Activated T-cell treated with anti-CD3 and anti-CD28 coated beads, Interleukin-2, amount 50 U/mL, for 72 hours (primary cell): ENCODE data around the gene GDNF. TPM values are rescaled to one million over a fixed set of nuclear protein-coding genes. Genes with fewer than 3 reads are reported as not detected.
"Not testable (repeated sequence)": the region's sequence is repeated elsewhere in the genome, so short reads cannot be mapped to it uniquely, and the experiment has no call there.

Experiments
- ATAC-seq, 2 donors: fragments of 150-1000 bp; cut with Tn5 transposase; replicated peaks in 1 of 2; 2 replicates each; pipeline ENCODE4 v1.10.0; 2021; ENCODE audit warnings: moderate library complexity in 2 of 2, mild to moderate bottlenecking in 1 of 2
- DNase-seq, 2 donors: peaks; one replicate each; pipeline ENCODE4 v3.0.0; 2021 to 2022; ENCODE audit warnings: mixed read lengths in 1 of 2
- H3K27ac Mint-ChIP-seq: one replicate; pipeline ENCODE4 v1.8.0; 2022; ENCODE audit warnings: mild to moderate bottlenecking, moderate library complexity, mixed read lengths
- H3K27me3 Mint-ChIP-seq: one replicate; pipeline ENCODE4 v1.8.0; 2022; ENCODE audit warnings: low read depth, mixed read lengths
- H3K36me3 Mint-ChIP-seq, 2 donors: one replicate each; pipeline ENCODE4 v1.8.0; 2022; ENCODE audit warnings: mixed read lengths in 2 of 2, mild to moderate bottlenecking in 1 of 2; ENCODE audit not compliant: insufficient read depth in 2 of 2
- H3K4me1 Mint-ChIP-seq: one replicate; pipeline ENCODE4 v1.8.0; 2022; ENCODE audit warnings: low read depth, mixed read lengths
- H3K4me3 Mint-ChIP-seq, 2 donors: one replicate each; pipeline ENCODE4 v1.8.0; 2022; ENCODE audit warnings: mild to moderate bottlenecking in 2 of 2, mixed read lengths in 2 of 2, moderate library complexity in 2 of 2
- H3K9me3 Mint-ChIP-seq, 2 donors: one replicate each; pipeline ENCODE4 v1.8.0; 2022; ENCODE audit warnings: mixed read lengths in 2 of 2
- total RNA-seq, 2 donors: library from RNA; stranded (reverse); gene quantifications; one replicate each; pipeline ENCODE4 v1.2.3, GENCODE V29; 2022

The GDNF gene
- total RNA-seq, 2 donors from 2014 or later: not detected

DNA sequence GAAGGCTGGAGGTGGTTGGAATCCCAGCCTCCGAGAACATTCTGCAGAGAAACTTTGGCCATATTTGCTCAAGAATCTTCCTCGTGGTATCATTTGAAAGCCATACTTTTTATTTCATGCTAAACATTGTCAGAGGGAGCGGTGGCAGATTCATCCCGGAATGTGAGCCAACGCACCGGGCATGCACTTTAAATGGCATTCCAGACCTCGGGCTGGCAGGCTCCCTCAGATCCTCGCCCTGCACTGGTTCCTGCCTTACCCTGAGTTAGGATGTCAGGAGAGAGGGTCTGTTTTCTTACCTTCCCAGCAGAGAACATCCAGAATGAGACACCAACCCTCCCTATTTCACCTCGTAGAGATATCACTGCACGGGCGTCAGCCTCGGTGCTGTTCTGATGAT, 33.8 kb downstream of the GDNF start:
- no peaks in the 10 kb centered on the region for H3K4me1 Mint-ChIP-seq
- peaks cover 33% of the 10 kb centered on the region for H3K27me3 Mint-ChIP-seq
- ATAC-seq (no peak), DNase-seq (no peak)
- no peak overlapping the region for H3K27ac Mint-ChIP-seq
- peaks cover 3 to 7% of the 10 kb centered on the region in 2 donors for H3K9me3 Mint-ChIP-seq
- H3K4me3 Mint-ChIP-seq: no peak overlapping the region
- no peaks in the 10 kb centered on the region for H3K36me3 Mint-ChIP-seq

DNA sequence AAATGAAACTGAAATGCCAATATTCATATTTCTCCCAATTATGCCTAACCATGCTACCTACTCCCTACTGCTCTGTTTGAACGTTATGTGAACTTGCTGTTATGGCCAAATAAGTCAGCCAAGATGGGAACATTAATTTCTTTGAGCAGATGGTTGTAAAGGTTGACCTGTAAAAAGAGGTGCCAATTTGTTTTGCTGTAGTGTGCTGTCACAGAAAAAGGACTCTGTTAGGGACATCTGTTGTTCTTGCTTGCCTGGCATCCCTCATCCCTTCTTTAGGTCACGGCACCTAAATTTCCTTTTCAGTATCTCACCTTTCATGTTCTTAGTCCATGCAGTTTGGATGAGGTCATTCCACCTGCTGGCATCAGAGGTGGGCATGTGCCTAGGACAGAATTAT, 35.4 kb downstream of the GDNF start:
- Mint-ChIP-seq H3K36me3 (no peaks in the 10 kb centered on the region), H3K4me3 (no peak overlapping the region), H3K27me3 (peaks cover 35% of the 10 kb centered on the region), H3K27ac (no peak overlapping the region), H3K9me3 (peaks cover 3 to 7% of the 10 kb centered on the region in 2 donors), H3K4me1 (no peaks in the 10 kb centered on the region)
- no peak for ATAC-seq
- no peak for DNase-seq

DNA sequence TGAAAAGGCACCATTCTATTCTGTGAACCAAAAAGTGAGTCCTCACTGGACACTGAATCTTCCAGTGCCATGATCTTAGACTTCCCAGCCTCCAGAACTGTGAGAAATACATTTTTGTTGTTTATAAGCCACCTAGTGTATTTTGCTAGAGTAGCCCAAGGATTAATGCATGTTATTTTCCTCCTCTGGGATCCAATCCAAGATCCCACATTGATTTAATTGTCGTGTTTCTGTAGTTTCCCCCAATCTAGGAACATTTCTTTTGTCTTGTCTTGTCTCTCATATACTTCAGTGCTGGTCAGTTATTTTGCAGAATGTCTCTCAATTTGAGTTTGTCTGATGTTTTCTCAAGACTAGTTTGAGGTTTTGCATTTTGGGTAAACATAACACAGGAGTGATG, 36.4 kb downstream of the GDNF start:
- DNase-seq (no peak), ATAC-seq (no peak)
- no peak overlapping the region for H3K4me3 Mint-ChIP-seq
- H3K4me1 Mint-ChIP-seq: no peaks in the 10 kb centered on the region
- no peaks in the 10 kb centered on the region for H3K36me3 Mint-ChIP-seq
- peaks cover 3 to 7% of the 10 kb centered on the region in 2 donors for H3K9me3 Mint-ChIP-seq
- H3K27ac Mint-ChIP-seq: no peak overlapping the region
- peaks cover 35% of the 10 kb centered on the region for H3K27me3 Mint-ChIP-seq

DNA sequence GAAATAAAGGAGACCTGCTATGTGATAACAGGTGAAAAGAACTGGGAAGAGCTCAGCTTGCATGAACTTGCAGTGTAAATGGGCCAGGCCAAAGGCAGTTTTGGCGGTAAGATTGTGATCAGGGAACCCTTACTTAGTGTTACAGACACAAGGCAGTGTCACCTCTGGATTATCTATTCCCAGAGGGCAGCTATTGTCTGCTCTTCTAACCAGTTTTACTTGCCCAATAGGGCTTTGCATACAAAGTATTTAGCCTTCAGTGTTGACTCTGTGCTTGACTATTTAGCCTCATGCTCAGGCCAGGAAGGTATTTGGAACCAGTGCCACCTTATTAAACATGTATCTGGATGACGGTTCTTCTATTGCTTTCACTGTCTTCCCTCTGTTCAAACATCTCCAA, 38.3 kb downstream of the GDNF start:
- H3K9me3 Mint-ChIP-seq: peaks cover 3 to 8% of the 10 kb centered on the region in 2 donors
- no peak overlapping the region for H3K4me3 Mint-ChIP-seq
- ATAC-seq (no peak), DNase-seq (no peak)
- no peaks in the 10 kb centered on the region for H3K4me1 Mint-ChIP-seq
- H3K27me3 Mint-ChIP-seq: peaks cover 37% of the 10 kb centered on the region
- H3K36me3 Mint-ChIP-seq: peaks cover 0 to 3% of the 10 kb centered on the region in 2 donors
- no peak overlapping the region for H3K27ac Mint-ChIP-seq

DNA sequence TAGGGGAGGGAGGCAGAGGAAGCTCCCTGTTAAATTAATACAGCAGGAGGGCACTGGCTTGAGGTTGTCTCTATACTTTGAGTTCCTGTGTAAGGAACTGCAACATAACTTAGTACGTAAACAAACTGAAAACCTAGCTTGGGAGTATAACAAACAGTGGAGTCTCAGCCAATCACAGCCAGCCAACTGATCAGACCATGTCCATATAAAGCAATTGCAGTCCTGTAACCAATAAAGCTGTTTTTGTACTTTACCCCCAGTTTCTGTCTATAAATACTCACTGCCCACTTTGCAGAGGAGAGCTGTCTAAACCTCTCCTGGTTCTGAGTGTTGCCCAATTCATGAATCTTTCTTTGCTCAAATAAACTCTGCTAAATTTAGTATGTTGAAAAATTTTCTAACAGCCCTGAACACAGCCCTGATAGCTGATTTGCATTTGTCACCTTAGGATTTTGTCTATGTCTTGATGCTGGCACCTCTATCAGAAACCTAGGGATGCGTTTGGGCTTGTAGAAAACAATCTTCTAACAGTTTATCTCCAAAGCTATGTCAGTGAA, 39.9 kb downstream of the GDNF start:
- H3K36me3 Mint-ChIP-seq: peaks cover 0 to 3% of the 10 kb centered on the region in 2 donors
- no peaks in the 10 kb centered on the region for H3K4me1 Mint-ChIP-seq
- peaks cover 26% of the 10 kb centered on the region for H3K27me3 Mint-ChIP-seq
- H3K27ac Mint-ChIP-seq: no peak overlapping the region
- peaks cover 5 to 6% of the 10 kb centered on the region in 2 donors for H3K9me3 Mint-ChIP-seq
- H3K4me3 Mint-ChIP-seq: no peak overlapping the region
- ATAC-seq: no peak
- DNase-seq: no peak

DNA sequence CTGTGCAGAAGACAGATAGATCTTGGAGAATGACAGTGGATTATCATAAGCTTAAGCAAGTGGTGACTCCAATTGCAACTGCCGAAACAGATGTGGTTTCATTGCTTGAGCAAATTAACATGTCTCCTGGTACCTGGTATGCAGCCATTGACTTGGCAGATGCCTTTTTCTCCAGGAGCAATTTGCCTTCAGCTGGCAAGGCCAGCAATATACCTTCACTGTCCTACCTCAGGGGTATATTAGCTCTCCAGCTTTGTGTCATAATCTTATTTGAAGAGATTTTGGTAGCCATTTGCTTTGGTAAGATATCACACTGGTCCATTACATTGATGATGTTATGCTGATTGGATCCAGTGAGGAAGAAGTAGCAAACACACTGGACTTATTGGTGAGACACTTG, 43.4 kb downstream of the GDNF start:
- peaks cover 12 to 14% of the 10 kb centered on the region in 2 donors for H3K9me3 Mint-ChIP-seq
- not testable (repeated sequence) for H3K4me3 Mint-ChIP-seq

DNA sequence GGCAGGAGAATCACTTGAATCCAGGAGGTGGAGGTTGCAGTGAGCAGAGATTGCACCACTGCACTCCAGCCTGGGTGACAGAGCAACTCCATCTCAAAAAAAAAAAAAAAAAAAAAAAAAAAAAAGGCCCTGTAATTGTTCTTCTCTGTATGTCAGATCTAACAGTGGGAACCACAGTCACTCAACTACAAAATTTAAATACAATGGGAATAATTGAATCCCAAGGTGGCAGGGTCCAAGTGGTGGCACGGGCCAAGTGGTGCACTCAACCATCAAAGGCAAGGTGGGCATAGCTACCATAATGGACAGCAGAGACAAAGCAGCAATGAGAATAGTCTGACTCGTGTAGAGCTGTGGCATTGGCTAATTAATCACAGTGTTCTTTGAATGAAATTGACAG, 44.5 kb downstream of the GDNF start:
- not testable (repeated sequence) for H3K36me3 Mint-ChIP-seq, ATAC-seq

More for the DNA sequence above, 43.4 kb downstream of the GDNF start:
- not testable (repeated sequence) for H3K4me1 Mint-ChIP-seq, H3K36me3 Mint-ChIP-seq, DNase-seq, ATAC-seq, H3K27ac Mint-ChIP-seq
- H3K27me3 Mint-ChIP-seq: peaks cover 26% of the 10 kb centered on the region

DNA sequence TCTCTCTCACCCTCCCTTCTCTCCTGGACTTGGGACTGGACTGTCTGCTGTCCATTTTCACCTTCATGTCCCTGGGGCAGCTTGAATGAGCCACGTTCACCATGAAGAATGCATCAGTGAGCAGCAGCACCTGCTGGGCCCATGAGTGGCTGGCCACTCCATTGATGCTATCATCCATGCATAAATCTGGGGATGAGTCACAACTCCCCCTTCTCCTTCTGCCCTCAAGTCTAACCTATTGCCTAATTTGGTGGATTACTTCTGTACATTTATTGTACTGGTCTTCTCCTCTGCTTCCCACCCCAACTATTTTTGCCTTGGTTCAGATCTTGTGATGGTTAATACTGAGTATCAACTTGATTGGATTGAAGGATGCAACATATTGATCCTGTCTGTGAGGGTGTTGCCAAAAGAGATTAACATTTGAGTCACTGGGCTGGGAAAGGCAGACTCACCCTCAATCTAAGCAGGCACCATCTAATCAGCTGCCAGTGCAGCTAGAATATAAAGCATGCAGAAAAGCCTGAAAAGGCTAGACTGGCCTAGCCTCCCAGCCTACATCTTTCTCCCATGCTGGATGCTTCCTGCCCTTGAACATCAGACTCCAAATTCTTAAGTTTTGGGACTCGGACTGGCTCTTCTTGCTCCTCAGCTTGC, 46.7 kb downstream of the GDNF start:
- Mint-ChIP-seq H3K36me3 (peaks cover 9% of the 10 kb centered on the region in 2 donors), H3K27me3 (peaks cover 32% of the 10 kb centered on the region), H3K4me1 (no peaks in the 10 kb centered on the region), H3K27ac (no peak overlapping the region), H3K4me3 (no peak overlapping the region), H3K9me3 (peaks cover 12 to 14% of the 10 kb centered on the region in 2 donors)
- no peak for DNase-seq
- no peak for ATAC-seq

More for the DNA sequence above, 44.5 kb downstream of the GDNF start:
- Mint-ChIP-seq H3K27me3 (peaks cover 21% of the 10 kb centered on the region), H3K9me3 (peaks cover 12 to 14% of the 10 kb centered on the region in 2 donors)
- H3K4me3 Mint-ChIP-seq, H3K27ac Mint-ChIP-seq, H3K4me1 Mint-ChIP-seq, DNase-seq: not testable (repeated sequence)

DNA sequence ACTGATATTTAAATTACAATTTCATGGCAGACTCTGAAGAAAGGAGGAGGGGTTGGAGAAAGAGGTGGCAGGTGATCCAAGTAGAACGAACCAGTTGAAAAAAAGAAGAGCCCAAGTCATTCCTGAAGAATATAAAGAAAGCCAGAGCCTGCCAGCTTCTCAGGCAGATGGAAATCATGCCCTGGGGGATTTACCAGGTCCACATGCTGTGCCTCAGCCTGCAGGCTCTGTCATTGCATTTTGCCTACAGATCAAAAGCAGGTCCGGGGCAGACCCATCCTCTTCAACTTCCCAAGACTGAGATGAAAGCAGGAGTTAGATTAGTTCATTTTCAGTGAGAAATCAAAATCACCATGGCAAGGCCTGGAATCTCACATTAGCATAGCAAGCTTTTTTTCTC, 48.5 kb downstream of the GDNF start:
- no peak for DNase-seq
- no peak overlapping the region for H3K27ac Mint-ChIP-seq
- no peaks in the 10 kb centered on the region for H3K4me1 Mint-ChIP-seq
- peaks cover 6 to 9% of the 10 kb centered on the region in 2 donors for H3K36me3 Mint-ChIP-seq
- peaks cover 27% of the 10 kb centered on the region for H3K27me3 Mint-ChIP-seq
- peaks cover 9 to 11% of the 10 kb centered on the region in 2 donors for H3K9me3 Mint-ChIP-seq
- H3K4me3 Mint-ChIP-seq: no peak overlapping the region
- ATAC-seq: no peak

DNA sequence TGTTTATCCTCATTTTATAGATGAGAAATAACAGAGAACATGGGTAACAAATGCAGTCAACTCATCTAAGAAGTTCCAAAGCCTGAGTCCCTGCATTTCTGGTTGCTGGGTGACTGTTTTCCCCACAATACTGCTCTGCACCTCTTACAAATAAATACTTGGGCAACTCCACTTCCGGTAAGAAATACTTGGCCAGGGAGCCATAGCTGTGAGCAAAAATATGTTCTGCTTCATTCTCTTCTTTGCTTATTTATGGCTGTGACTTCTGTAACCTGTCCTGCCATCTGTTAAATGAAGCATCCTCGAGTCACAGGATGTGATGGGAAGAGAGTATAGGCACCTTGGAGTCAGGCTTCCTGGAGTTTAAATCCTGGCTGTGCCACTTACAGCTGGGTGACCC, 49.9 kb downstream of the GDNF start:
- Mint-ChIP-seq H3K27me3 (peaks cover 27% of the 10 kb centered on the region), H3K4me1 (no peaks in the 10 kb centered on the region), H3K36me3 (peaks cover 6 to 9% of the 10 kb centered on the region in 2 donors), H3K4me3 (no peak overlapping the region), H3K27ac (no peak overlapping the region), H3K9me3 (peaks cover 7 to 8% of the 10 kb centered on the region in 2 donors)
- ATAC-seq (no peak), DNase-seq (no peak)

DNA sequence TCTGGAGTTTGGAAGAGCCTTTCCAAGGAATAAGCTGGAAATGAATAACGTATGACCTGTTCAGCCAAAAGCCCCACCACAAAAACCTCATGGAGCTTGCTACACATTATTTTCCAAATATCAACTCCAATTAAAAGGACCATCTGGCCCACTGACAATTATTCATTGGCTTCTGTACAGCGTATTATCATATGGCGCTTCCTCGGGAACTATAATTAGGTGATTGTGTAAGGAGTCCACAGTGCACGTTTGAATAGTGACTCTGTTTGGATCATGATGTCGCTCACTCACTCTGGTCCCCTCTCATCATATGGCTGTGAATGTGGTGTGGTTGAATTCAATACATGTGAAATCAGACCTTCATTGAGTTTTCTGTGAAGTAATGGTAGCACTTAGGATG, 52.1 kb downstream of the GDNF start:
- Mint-ChIP-seq H3K27me3 (peaks cover 15% of the 10 kb centered on the region), H3K9me3 (peaks cover 2 to 3% of the 10 kb centered on the region in 2 donors), H3K36me3 (peaks cover 0 to 2% of the 10 kb centered on the region in 2 donors), H3K4me3 (no peak overlapping the region), H3K27ac (no peak overlapping the region), H3K4me1 (no peaks in the 10 kb centered on the region)
- no peak for ATAC-seq
- DNase-seq: no peak

DNA sequence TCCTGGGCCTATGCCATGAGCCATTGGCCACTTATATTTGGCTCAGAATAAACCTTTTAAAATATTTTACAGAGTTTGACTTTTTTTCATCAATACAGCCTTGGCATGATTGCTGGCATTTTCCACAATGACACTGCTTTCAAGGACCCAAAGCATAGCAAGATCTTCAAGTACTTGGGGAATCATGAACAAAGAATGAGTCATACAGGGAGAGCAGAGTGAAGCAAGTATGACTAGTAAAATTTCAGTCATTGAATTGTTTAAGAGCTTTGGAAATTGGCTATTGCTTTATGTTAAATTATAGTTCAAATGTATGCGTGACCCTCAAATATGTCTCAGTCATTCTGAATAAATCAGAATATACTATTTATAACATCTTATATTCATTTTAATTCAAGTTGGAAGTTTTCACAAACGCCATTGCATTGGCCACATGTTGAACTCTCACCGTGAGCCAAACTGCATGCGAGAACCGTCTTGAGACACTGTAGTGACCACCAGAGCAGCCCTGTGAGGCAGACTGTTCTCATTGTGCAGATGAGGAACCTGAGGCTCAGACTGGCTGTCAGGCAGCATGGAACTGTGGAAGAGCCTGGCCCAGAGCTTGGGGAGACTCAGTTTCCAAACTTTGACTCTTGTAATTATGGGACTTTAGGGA, 52.9 kb downstream of the GDNF start:
- Mint-ChIP-seq H3K4me1 (no peaks in the 10 kb centered on the region), H3K36me3 (peaks cover 0 to 2% of the 10 kb centered on the region in 2 donors), H3K27me3 (peaks cover 15% of the 10 kb centered on the region), H3K27ac (no peak overlapping the region), H3K4me3 (no peak overlapping the region), H3K9me3 (peaks cover 2 to 3% of the 10 kb centered on the region in 2 donors)
- ATAC-seq (no peak), DNase-seq (no peak)

DNA sequence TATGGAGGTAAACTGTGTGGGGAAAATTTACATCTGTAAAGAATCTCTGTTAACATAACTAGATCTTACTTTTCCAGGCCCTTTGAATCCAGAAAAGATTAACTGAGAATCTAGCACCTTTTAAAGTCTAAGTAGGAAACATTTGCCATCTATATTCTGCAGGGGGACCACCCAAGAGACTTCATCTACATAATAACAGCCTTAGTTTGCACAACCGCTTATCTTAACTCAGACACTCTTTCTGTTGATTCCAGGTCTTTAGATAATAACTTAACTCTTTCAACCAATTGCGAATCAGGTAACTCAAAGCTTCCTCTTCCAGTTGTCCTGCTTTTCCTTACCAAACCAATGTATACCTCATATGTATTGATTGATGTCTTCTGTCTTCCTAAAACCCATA, 53.4 kb downstream of the GDNF start:
- peaks cover 15% of the 10 kb centered on the region for H3K27me3 Mint-ChIP-seq
- no peaks in the 10 kb centered on the region for H3K36me3 Mint-ChIP-seq
- H3K4me3 Mint-ChIP-seq: no peak overlapping the region
- DNase-seq (no peak), ATAC-seq (no peak)
- no peaks in the 10 kb centered on the region for H3K9me3 Mint-ChIP-seq
- no peaks in the 10 kb centered on the region for H3K4me1 Mint-ChIP-seq
- H3K27ac Mint-ChIP-seq: no peak overlapping the region
